Retinal pigment epithelial cell (primary cell): ENCODE data around the gene PTOV1.

Experiments used
- DNase-seq: peaks from one replicate; pipeline ENCODE4 v3.0.0-alpha.2; 2010; ENCODE audit warnings: low read depth
- H3K4me3 ChIP-seq: 2 replicates; pipeline ENCODE4 v1.5.1; 2011; ENCODE audit warnings: mild to moderate bottlenecking, low read length, control low read depth, moderate library complexity
- TF ChIP-seq, protein P1 (sequence below): conservative IDR thresholded peaks from 2 replicates; pipeline ENCODE4 v1.5.1; 2011; ENCODE audit warnings: low read depth, low read length, control low read depth, inconsistent platforms

PTOV1 gene

GRCh38 chr19:49864890-49865289, 13.9 kb downstream of the PTOV1 start:
- H3K4me3 ChIP-seq: no peak overlapping the region
- no peak for DNase-seq
- TF ChIP-seq, protein P1, sequence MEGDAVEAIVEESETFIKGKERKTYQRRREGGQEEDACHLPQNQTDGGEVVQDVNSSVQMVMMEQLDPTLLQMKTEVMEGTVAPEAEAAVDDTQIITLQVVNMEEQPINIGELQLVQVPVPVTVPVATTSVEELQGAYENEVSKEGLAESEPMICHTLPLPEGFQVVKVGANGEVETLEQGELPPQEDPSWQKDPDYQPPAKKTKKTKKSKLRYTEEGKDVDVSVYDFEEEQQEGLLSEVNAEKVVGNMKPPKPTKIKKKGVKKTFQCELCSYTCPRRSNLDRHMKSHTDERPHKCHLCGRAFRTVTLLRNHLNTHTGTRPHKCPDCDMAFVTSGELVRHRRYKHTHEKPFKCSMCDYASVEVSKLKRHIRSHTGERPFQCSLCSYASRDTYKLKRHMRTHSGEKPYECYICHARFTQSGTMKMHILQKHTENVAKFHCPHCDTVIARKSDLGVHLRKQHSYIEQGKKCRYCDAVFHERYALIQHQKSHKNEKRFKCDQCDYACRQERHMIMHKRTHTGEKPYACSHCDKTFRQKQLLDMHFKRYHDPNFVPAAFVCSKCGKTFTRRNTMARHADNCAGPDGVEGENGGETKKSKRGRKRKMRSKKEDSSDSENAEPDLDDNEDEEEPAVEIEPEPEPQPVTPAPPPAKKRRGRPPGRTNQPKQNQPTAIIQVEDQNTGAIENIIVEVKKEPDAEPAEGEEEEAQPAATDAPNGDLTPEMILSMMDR: no peak

DNA sequence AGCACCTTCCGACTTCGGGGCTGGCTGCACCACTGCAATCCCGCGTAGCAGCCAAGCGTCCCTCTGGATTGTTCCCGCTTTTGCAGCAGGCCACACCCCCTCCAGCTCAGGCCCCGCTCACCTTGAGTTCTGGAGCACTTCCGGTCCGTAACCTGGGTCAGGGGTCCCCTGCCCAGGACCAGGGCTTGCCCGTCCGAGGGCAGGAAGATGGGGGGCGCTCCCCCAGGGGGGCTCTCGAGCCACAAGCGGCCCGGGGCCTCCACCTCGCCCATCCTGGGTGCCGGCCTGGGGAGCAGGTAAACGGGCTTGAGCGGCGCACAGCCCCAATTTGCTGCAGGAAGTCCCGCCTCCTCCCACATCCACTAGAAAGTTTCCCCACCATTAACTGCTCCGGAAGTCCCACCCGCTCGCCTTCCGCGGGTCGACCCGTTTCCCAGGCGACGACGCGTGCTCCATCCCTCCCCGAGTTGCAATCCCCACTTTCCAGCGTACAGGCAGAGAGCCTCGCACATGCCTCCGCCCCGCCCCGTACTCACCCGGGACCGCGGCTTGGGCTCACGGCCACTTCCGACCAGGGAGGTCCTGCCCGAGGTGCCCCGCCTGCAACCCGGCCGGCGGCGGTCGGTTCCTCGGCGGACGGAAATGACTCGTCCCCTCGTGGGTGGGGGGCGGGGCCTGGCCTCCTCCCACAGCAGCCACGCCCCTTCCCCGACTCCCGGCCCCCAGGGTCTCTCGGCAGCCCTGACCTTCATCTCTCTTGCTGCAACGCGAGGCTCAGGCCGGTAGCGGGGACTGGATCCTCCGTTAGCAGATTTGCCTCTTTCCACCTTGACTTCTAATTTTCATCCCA, 16.2 kb downstream of the PTOV1 start, which contains the start of gene PNKP:
Gene PNKP (minus strand): TSS at position 644 of the 850 bp plus-strand sequence. CDS start 372 bp downstream, at position 272.
- TF ChIP-seq, protein P1: no peak
- peak; percentile 56 for DNase-seq
- peak within 1 kb of the TSS; percentile 80 for H3K4me3 ChIP-seq

- TF ChIP-seq, protein P1: no peak
- H3K4me3 ChIP-seq: peak overlapping the region; percentile 50
- no peak for DNase-seq
Measured at GRCh38 chr19:49869009-49869483, 18.1 kb downstream of the PTOV1 start.

DNA sequence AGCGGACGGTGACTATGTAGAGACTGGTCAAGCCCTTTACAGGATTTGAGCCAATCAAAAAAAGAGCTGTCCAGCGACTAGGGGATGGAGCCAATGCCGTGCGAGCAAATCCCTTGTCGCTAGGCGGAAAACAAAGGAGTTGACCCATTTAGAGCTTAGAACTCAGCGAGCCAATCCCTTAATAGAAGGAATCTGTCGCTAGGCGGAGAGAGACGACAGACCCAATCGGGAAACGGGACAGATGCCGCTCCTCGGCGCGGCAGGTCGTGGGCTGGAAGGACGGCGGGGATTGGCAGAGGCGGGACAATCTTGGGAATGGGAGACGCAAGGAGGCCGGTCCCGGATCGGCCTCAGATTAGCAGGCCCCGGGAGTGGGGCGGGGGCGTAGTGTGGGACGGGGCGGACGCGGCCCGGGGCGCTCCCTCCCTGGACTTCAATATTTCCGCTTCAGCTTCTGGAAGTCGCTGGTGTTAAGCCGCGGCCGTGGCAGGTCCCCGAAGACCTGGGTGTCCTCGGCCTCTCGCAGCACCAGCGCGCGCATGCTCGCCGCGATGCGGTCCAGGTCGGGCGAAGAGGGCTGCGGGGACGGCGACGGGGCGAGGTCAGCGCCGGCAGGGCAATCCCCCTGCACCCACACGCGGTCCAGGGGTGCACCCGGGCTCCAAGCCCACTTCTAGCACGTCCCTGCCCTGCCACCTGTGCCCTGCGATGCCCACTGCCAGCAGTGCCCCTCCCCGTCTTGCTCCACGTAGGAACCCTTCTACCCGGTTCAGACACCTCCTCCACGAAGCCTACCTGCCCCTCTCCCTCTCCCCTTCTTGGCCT, 18.7 kb downstream of the PTOV1 start:
- peak overlapping the region; percentile 43 for H3K4me3 ChIP-seq
- peak; percentile 100 for DNase-seq

GRCh38 chr19:49870309-49870901, 19.4 kb downstream of the PTOV1 start:
- TF ChIP-seq, protein P1: no peak
- DNase-seq: no peak
- H3K4me3 ChIP-seq: peak overlapping the region; percentile 43

More for the DNA sequence above, 18.7 kb downstream of the PTOV1 start:
- TF ChIP-seq, protein P1: no peak

DNA sequence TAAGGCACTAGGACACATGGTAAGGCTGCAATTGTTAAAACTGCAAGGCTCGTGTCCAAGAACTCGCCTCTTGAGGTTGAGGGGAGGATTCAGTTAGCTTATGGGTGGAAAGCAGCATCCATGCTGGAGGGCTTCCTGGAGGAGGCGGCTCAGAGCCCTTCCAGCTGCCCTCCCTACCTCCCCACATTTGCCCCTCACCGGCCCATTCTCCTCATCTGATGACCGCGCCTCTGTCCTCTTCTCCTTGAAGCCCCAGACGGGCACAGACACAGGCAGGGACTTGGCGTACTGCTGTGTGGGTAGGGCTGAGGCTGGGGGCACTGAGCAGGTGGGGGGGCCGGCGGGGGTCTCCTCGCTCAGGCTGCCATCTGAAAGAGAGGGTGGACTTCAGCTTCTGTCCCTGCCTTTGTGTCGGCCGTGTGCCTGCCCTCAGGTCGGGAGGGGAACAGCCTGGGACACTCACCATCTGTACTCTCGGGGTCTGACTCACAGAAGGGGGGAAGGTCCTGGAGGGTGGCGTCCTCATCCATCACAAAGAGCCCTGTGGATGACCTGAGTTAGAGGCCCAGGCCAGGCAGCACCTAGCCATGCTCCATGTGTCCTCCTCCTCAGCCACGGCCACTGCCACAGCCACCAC, 20.5 kb downstream of the PTOV1 start:
- no peak for DNase-seq
- H3K4me3 ChIP-seq: no peak overlapping the region
- TF ChIP-seq, protein P1: no peak
